HG03045 (cell line): ENCODE data around the gene AK8.

Experiments used
- ATAC-seq: cut with Tn5 transposase; IDR thresholded peaks from one replicate; pipeline ENCODE4 v1.9.1; 2021; ENCODE audit warnings: mild to moderate bottlenecking, moderate library complexity; ENCODE audit not compliant: unreplicated experiment

Gene AK8

DNA sequence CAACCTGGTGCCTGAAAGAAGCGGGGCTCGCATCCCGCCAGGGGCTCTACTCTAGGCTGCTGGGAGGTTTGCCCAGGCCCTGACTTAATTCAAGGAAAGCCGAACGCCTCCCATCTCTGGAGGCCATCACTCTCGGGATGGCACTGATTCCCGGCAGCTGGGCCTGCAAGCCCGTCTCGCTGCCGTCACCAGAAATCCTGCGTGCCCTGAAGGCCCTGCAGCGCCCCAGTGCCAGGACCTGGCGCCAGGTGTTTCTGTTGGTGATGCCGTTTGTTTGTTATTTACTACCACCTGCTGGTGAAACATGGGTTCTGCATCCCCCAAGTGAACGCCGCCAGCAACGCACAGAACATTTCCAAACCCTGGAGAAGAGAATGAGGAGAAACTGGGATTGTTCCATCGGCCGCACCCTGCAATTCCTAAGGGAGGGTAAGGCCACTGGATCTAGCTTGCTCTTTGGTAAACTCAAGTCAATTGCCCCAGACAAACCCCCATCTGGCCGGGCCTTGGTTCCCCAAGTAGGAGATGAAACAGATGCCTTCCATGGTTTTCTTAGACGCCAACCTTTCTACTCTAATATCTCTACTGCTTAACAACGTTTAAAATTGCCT is 77.9 kb downstream of the AK8 start:
- ATAC-seq = no peak

DNA sequence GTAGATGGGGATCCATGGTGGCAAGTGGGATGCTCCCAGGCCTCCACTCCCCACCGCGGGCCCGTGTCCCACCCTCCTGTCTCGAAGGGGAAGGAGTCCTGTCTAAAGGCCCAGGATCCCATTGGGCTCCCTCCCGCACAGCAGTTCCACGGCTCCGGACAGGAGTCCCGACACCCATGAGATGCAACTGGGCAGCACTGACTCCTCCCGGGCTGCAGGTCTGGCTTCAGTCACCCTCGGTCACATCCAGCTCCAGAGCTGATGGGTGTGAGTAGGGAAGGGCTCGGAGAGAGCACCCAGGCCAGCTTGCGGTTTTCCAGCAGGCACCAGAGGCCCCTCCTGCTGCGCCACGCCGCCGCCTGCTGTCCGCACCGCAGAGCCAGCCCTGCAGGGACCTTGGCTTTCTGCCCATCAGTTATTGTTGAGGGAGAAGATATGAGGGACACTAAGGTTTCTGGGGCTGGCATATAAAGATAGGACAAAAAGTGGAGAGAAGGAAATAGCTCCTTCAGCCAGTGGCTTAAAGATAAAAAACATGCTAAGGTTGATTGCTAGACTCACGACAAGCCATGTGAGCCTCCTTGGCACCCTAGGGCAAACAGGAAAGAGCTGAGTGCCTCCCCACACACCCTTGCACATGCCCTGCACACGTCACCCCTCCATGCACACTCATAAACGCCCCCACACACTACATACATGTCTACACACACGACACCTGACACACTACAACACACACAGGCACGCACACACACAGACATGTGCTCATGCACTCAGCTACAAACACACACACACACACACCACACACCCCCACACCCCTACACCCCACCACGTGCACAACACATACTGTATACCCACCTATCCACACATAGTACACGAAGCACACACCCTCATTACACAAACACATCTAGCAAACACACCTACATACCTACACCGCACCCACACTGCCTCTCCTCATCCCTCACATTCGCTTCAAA is 79.0 kb downstream of the AK8 start:
- ATAC-seq = no peak

DNA sequence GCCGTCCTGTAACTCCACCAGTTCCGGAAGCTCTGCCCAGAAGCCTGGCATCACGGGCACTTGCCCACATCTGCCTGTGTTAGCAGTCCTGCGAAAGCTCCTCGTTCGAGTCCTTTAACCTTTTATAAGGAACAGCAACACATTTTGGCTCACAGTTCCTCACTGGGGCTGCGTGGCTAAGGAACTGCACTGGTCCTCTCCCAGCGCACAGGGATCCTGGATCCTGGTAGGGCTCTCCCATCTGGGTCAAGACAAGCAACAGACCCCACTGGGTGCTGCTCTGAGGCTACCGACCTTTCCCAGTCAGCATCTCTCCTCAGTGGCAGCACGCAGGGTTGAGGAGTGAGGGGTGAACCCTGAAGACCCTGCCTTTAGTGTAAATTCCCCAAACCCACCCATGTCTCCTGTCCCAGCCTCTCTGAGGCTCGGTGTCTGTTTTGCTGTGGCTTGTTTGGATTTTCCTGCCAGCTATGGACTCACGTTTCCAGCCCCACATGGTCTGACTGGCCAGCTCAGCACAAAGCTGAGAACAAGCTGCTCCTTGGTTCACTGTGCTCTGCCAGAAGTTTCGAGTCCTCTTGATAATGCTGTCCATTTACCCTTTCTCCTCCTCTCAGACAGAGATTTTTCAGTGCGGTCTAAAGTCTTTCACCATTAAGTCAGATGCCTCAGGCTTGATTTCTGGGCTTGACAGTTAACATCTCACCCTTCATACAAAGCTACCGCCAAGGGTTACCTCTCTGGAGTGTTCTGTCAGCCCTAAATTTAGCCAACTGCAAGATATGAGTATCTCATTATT is 80.0 kb downstream of the AK8 start:
- no peak for ATAC-seq

GRCh38 chr9:132795511-132796303 is 82.4 kb downstream of the AK8 start:
- no peak for ATAC-seq

DNA sequence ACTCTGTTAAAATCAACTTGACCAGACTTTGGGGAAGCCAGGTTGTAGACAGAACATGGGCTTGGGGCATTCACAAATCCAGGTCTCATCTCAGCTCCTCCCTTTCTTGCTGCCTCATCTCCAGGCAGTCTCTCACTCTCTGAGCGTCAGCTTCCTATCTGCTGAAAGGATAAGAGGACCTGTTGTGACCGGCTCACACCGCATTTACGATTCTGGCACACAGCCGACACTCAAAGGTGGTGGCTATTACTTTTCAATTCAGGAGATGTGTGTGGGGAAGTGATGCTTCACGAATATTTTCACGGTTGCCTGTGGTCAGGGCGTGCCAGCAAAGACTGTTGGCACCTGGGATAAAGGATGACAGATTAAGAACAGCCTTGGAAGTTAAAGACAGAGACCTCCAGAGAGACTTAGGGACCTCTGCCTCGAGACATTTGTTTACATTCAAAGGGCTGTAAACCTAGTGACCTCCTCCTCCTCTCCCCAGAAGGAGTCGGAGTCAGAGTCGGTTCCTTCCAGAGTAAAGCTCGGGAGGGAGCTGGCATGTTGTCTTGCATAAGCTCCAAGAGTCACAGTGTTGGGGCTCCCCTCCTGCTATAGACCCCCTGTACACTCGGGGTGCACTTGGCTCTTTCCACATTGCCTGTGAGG is 83.2 kb downstream of the AK8 start:
- ATAC-seq = no peak

DNA sequence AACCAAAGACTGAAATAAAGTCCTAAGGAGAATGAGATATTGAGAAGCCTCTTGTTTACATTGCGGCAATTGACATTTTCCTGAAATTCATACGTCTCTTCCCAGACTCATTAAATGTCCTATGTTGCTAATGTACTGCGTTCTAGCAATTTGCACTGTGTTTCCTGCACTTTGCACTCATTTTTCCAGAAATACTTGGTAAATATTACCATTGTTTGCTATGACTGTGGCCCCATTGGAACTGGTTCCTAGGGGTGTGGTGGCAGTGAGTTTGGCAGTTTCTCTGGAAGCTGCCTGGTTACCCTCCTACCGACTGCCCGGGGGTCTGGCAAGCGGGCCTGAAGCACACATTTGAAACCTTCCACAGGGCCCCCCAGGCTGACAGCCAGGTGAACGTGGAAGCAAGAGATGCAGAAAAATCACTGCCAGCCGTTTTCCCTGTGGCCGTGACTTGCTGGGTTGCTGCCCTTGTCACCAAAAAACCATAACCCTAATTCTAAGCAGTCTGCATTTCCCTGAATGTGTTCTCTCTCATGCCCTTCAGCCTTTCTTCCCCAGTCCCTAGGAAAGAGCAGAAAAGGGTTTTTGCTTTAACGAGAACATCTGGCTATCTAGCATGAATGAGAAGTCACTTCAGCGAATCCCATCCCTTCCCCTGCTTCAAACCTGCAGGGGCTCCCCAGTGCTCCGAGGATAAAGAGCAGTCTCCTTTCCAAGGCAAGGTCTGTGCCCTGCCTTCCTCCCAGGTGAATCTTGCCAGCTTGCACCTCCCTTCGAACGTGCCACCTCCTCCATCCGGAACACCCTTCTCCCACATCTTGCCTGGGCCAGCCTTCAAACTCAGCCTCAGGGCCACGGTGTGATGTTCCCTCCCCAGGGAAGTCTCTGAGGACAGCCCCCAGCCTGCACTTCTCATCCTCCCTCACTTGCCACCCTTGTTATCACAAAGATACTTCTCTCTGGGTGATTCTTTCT is 84.2 kb downstream of the AK8 start:
- ATAC-seq = no peak

DNA sequence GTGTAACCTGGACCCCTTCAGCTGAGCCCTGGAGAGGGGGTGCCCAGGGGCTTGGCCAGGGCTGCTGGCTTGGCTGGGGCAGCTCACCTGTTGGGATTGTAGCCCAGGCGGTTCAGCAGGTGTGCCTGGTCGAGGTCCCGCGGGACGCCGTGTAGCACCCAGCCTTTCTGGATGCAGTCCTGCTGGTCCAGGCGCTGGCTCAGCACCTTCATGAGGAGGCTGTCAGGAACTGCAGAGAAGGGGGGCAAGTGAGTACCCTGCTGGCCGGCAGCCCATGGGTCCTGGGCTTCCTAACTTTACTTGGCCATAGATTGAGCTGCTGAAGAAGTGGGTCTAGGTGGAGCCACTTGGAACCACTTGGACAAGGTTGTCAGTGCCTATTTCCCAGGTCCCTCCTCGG is 85.5 kb downstream of the AK8 start:
- no peak for ATAC-seq

DNA sequence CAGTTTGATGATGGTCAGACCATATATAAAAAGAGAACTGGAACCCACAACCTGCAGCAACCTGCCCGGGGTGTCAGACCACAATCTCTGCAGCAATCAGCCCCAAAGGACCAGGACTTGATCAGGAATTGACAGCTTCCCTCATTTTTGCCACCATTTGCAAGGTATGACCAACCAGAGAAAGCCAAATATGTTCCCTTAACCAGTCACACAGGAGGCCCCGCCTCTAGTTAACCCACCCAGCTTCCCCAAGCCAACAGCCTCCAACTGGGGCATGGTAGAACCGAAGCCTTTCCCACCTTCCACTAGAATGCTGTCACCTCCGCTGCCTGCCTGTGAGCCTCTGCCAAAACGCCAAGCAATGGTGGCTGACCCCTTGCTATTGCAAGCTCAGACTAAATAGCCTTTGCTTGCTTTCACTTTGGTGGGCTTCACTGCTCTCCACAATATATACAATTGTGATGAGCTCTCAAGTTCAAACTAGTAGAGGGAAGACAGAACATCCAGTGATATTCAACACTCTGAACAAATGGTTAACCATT is 86.3 kb downstream of the AK8 start:
- no peak for ATAC-seq

DNA sequence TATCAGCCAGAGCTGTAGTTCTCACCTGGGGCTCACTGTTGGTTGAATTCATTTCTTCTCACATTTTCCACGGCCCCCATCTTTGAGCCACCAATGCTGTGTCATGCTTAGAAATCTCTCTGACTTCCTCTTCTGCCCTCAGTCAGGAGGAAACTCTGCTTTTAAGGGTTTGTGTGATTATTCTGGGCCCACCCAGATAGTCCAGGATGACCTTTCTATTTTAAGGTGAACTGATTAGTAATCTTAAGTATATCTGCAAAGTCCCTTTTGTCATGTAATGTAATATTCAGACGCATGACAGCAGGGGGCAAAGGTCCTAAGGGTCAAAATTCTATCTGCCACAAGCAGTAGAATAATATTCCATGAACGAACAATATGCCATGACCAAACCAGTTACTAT is 88.4 kb downstream of the AK8 start:
- ATAC-seq = no peak

DNA sequence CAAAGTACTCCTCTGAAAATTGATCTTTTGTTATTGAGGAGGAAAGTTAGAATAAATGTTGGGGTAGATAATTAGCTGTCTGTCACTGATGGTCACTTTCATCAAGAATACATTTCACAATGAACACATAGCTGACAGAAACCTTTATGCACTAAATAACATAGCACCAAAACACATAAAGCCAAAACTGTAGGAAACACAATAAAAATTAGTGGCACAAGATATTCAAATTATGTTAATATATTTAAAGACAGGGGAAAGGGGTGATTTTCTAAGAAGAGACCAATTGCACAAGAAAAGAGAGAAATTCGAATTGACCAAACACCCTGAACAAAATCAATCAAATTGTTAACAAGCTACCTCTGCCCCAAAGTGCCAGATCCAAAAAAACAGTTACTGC is 89.7 kb downstream of the AK8 start:
- ATAC-seq = no peak

GRCh38 chr9:132787748-132788159 is 90.3 kb downstream of the AK8 start:
- no peak for ATAC-seq

GRCh38 chr9:132784286-132784830 is 93.7 kb downstream of the AK8 start:
- ATAC-seq = no peak

GRCh38 chr9:132783006-132783405 is 95.1 kb downstream of the AK8 start:
- no peak for ATAC-seq

DNA sequence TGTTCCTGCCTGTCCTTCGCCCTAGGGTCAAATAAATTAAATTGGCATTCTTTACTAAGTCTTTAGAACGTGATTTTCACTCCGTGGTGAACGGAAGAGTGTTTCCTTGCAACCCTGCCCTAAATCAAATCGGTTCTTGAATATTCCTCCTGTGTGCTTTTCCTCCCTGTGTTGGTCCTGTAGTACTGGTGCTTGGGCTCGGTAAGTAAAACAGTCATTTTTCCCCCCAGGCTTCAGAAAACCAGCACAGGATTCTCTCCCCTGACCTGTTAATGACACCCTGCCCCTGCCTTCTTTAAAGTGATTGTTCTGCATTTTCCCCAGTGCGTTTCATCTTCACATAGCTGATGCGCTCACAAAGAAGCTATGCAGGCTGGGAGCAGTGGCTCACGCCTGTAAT is 96.0 kb downstream of the AK8 start:
- ATAC-seq = no peak

- ATAC-seq = no peak
Observed at GRCh38 chr9:132780230-132781007, 97.7 kb downstream of the AK8 start.

- no peak for ATAC-seq
Observed at GRCh38 chr9:132776891-132777290, 101.2 kb downstream of the AK8 start.

- ATAC-seq = no peak
Observed at GRCh38 chr9:132776268-132776667, 101.8 kb downstream of the AK8 start.

GRCh38 chr9:132775720-132776119 is 102.4 kb downstream of the AK8 start:
- ATAC-seq = no peak
